Neural cell (in vitro differentiated cells): Measurements from ENCODE around the gene TOR2A. TPM values are rescaled to one million over a fixed set of nuclear protein-coding genes. Genes with fewer than 3 reads are reported as not detected.

Source experiments
- H2AFZ ChIP-seq: fragments of 200-600, 300-800 bp; sonication (generic), shearing (Covaris generic); 2 replicates; pipeline ENCODE4 v1.6.0; 2014; ENCODE audit warnings: low read depth, mild to moderate bottlenecking, antibody characterized with exemption, low read length, moderate library complexity
- H3F3A ChIP-seq: fragments of 200-600 bp; shearing (Covaris generic); 2 replicates; pipeline ENCODE4 v1.6.1; 2016; ENCODE audit warnings: mild to moderate bottlenecking, moderate library complexity, mixed read lengths, antibody characterized with exemption, low read length; ENCODE audit not compliant: insufficient read depth, poor library complexity, severe bottlenecking
- H3K27ac ChIP-seq: fragments of 200-600, 300-800 bp; sonication (generic), shearing (Covaris generic); 2 replicates; pipeline ENCODE4 v1.5.1; 2014; ENCODE audit warnings: mild to moderate bottlenecking, low read length, moderate library complexity
- H3K27me3 ChIP-seq: fragments of 300-800, 200-600 bp; sonication (generic), shearing (Covaris generic); 2 replicates; pipeline ENCODE4 v1.6.0; 2014; ENCODE audit warnings: mild to moderate bottlenecking, low read depth, low read length, moderate library complexity; ENCODE audit not compliant: insufficient read depth
- H3K36me3 ChIP-seq: fragments of 300-800, 200-600 bp; sonication (generic), shearing (Covaris generic); 2 replicates; pipeline ENCODE4 v1.5.1; 2014; ENCODE audit warnings: mild to moderate bottlenecking, antibody characterized with exemption, low read length, moderate library complexity; ENCODE audit not compliant: insufficient read depth
- H3K4me2 ChIP-seq: fragments of 300-800, 200-600 bp; sonication (generic), shearing (Covaris generic); 2 replicates; pipeline ENCODE4 v1.6.0; 2014; ENCODE audit warnings: mild to moderate bottlenecking, low read length
- H3K4me3 ChIP-seq: fragments of 300-800, 200-600 bp; sonication (generic), shearing (Covaris generic); 2 replicates; pipeline ENCODE4 v1.5.1; 2014; ENCODE audit warnings: mild to moderate bottlenecking, low read length, moderate library complexity
- H3K79me2 ChIP-seq: fragments of 200-600 bp; shearing (Covaris generic); replicated peaks from 2 replicates; pipeline ENCODE4 v1.6.0; 2014; ENCODE audit warnings: mild to moderate bottlenecking, low read length, moderate library complexity; ENCODE audit not compliant: insufficient read depth
- H3K9ac ChIP-seq: fragments of 300-800, 200-600 bp; sonication (generic), shearing (Covaris generic); 2 replicates; pipeline ENCODE4 v1.6.1; 2016; ENCODE audit warnings: mild to moderate bottlenecking, low read length, mixed read lengths
- H3K9me2 ChIP-seq: fragments of 200-600 bp; shearing (Covaris generic); 2 replicates; pipeline ENCODE4 v1.6.1; 2016; ENCODE audit warnings: mild to moderate bottlenecking, low read length, mixed read lengths; ENCODE audit not compliant: insufficient read depth
- H3K9me3 ChIP-seq: fragments of 200-600, 300-800 bp; sonication (generic), shearing (Covaris generic); 2 replicates; pipeline ENCODE4 v1.6.1; 2016; ENCODE audit warnings: mild to moderate bottlenecking, mixed run types, low read length, moderate library complexity, mixed read lengths
- H4K20me1 ChIP-seq: fragments of 200-600 bp; shearing (Covaris generic); 2 replicates; pipeline ENCODE4 v1.6.1; 2016; ENCODE audit warnings: mild to moderate bottlenecking, mixed run types; ENCODE audit not compliant: insufficient read depth
- CTCF ChIP-seq: fragments of 450-650 bp; IDR thresholded peaks from 2 replicates; pipeline ENCODE4 v1.5.1; 2014; ENCODE audit warnings: antibody characterized with exemption, mild to moderate bottlenecking, moderate library complexity; ENCODE audit not compliant: poor library complexity, severe bottlenecking
- EP300 ChIP-seq: fragments of 450-650 bp; conservative IDR thresholded peaks from 2 replicates; pipeline ENCODE4 v1.6.1; 2014; ENCODE audit warnings: antibody characterized with exemption, mild to moderate bottlenecking, moderate library complexity; ENCODE audit not compliant: poor library complexity, severe bottlenecking
- EZH2 ChIP-seq: fragments of 200-600, 300-800 bp; shearing (Covaris generic), sonication (generic); IDR thresholded peaks from 2 replicates; pipeline ENCODE4 v1.6.1; 2014; ENCODE audit warnings: antibody characterized with exemption, low read length, borderline replicate concordance, mild to moderate bottlenecking; ENCODE audit not compliant: insufficient read depth, poor library complexity, severe bottlenecking
- MXI1 ChIP-seq: fragments of 450-650 bp; conservative IDR thresholded peaks from 2 replicates; pipeline ENCODE4 v1.6.1; 2014; ENCODE audit warnings: antibody characterized with exemption, mild to moderate bottlenecking; ENCODE audit not compliant: poor library complexity, severe bottlenecking
- POLR2AphosphoS5 ChIP-seq: IDR thresholded peaks from 2 replicates; pipeline ENCODE4 v1.6.1; 2012
- RAD21 ChIP-seq: fragments of 450-650 bp; conservative IDR thresholded peaks from 2 replicates; pipeline ENCODE4 v1.6.1; 2014; ENCODE audit warnings: antibody characterized with exemption, mild to moderate bottlenecking, moderate library complexity
- REST ChIP-seq: IDR thresholded peaks from 2 replicates; pipeline ENCODE4 v1.6.1; 2012; ENCODE audit warnings: borderline replicate concordance
- SMC3 ChIP-seq: fragments of 450-650 bp; conservative IDR thresholded peaks from 2 replicates; pipeline ENCODE4 v1.6.1; 2014; ENCODE audit warnings: antibody characterized with exemption, mild to moderate bottlenecking, moderate library complexity; ENCODE audit not compliant: poor library complexity
- TAF1 ChIP-seq: IDR thresholded peaks from 2 replicates; pipeline ENCODE4 v1.6.1; 2012; ENCODE audit warnings: low read depth
- polyA plus RNA-seq: library from polyadenylated mRNA; depleted of rRNA; stranded (reverse); fragments of >200 nt; gene quantifications from 2 replicates; pipeline ENCODE4 v1.2.3, GENCODE V29; 2014

Gene TOR2A
- polyA plus RNA-seq, 1 donor from 2014 or later: 59.7 TPM

GRCh38 chr9:127683723-127684122 is 51.4 kb downstream of the TOR2A start:
- peaks cover 10% of the 10 kb centered on the region for H3K36me3 ChIP-seq
- TF ChIP-seq TAF1: no peak
- TF ChIP-seq CTCF: no peak
- TF ChIP-seq EP300: no peak
- TF ChIP-seq RAD21: no peak
- TF ChIP-seq EZH2: no peak
- TF ChIP-seq POLR2AphosphoS5: no peak
- no peak for TF ChIP-seq MXI1
- no peak for TF ChIP-seq SMC3
- no peak for TF ChIP-seq REST

GRCh38 chr9:127682351-127683136 is 52.5 kb downstream of the TOR2A start:
- no peaks in the 10 kb centered on the region for H3F3A ChIP-seq
- H4K20me1 ChIP-seq: peaks cover 3% of the 10 kb centered on the region
- H3K4me2 ChIP-seq: no peak overlapping the region
- no peak overlapping the region for H3K4me3 ChIP-seq
- peaks cover 15% of the 10 kb centered on the region for H3K36me3 ChIP-seq
- H3K9me2 ChIP-seq: no peaks in the 10 kb centered on the region
- H3K9me3 ChIP-seq: no peaks in the 10 kb centered on the region
- no peaks in the 10 kb centered on the region for H3K79me2 ChIP-seq
- no peaks in the 10 kb centered on the region for H3K27me3 ChIP-seq
- H3K27ac ChIP-seq: no peak overlapping the region
- no peak for TF ChIP-seq SMC3
- TF ChIP-seq EZH2: no peak
- TF ChIP-seq TAF1: no peak
- no peak for TF ChIP-seq MXI1
- TF ChIP-seq RAD21: no peak
- TF ChIP-seq CTCF: no peak
- no peak for TF ChIP-seq EP300
- TF ChIP-seq POLR2AphosphoS5: no peak
- TF ChIP-seq REST: no peak
- H3K9ac ChIP-seq: no peak overlapping the region
- H2AFZ ChIP-seq: no peak overlapping the region

More at GRCh38 chr9:127683723-127684122, 51.4 kb downstream of the TOR2A start:
- Histone ChIP-seq H3K27me3 (no peaks in the 10 kb centered on the region), H2AFZ (no peak overlapping the region), H3K27ac (no peak overlapping the region), H3K9me2 (no peaks in the 10 kb centered on the region), H3K79me2 (no peaks in the 10 kb centered on the region), H3F3A (no peaks in the 10 kb centered on the region), H3K4me3 (no peak overlapping the region), H3K9me3 (no peaks in the 10 kb centered on the region), H3K4me2 (no peak overlapping the region), H3K9ac (no peak overlapping the region), H4K20me1 (peaks cover 3% of the 10 kb centered on the region)
